NCI-H1436 (cell line): ENCODE measurements around the gene GPR15.

Experiments
- DNase-seq: peaks from one replicate; lab custom pipeline; 2025; lab: John Stamatoyannopoulos, UW

Gene GPR15

GRCh38 chr3:98531622-98532274, at the start of gene GPR15:
GPR15 (plus strand) TSS chr3:98531978; CDS start chr3:98532034, 56 bp downstream.
- DNase-seq = no peak

DNA sequence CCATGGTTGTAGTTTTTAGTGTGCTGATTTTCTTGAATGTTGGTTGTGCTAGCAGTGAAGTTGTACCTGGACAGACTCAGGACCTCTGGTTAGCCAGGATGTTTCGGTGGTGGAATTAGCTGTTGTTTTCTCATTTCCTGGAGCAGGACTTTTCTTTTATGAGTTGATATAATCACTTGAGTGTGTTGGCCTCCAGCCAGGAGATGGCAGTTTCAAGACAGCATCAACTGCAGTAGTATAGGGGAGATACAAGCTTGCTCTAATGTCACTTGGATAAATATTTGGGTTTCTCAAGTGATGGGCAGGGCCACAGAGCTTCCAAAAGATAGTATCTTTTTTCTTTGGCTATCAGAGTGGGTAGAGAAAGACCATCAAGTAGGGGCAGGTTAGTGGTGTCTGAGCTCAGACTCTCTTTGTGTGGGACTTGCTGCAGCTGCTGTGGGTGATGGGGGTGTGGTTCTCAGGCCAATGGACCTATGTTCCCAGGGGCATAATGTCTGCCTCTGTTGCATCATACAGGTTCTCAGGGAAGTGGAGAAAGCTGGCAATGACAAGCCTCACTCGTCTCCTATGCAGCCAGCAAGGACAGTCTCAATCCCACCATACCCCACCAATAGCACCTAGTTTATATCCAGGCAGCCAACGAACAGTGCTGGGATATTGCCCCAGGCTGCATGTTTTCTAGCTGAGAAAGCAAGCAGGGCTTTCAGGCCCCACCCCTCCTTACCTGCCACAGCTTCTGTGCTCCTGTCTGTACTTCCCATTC, 48.9 kb upstream of the GPR15 start:
- DNase-seq = no peak

DNA sequence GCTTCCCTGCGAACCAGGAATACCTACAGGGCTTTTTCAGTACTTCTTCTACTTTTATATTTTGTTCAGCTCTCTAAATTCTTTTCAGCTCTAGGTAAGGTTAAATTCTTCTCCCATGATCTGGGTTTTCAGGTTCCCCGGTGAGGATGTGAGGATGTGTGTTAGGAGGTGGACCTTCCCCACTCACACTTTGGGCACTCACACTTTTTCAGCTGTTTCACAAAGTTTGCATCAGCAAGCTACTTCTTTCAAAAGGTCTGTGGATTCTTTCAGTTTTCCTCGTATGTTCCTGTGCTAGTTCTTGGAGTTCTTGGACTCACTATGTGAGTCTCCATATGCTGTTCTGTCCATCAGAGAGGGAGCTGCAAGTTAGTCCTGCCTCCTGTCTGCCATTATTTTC, 48.2 kb upstream of the GPR15 start:
- DNase-seq = no peak

DNA sequence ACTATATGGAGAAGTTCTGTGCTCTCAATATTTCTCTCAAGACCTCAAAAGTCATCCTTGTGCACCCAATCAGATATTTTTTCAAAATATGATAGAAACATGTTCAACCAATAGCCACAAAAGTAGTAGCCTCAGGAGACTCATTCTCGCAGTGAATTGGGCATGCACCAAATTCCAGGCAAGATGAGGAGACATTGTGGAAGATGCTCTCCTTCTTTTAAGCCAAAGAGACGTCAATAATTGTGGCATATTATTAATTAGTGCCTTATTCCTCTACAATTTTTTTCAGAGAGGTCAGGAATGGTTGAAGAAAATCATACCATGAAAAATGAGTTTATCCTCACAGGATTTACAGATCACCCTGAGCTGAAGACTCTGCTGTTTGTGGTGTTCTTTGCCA, 34.4 kb upstream of the GPR15 start, which contains the start of gene OR5K2:
OR5K2 (plus strand) TSS at position 301 of the 400 bp plus-strand sequence; CDS start at position 301, 0 bp downstream.
- no peak for DNase-seq

DNA sequence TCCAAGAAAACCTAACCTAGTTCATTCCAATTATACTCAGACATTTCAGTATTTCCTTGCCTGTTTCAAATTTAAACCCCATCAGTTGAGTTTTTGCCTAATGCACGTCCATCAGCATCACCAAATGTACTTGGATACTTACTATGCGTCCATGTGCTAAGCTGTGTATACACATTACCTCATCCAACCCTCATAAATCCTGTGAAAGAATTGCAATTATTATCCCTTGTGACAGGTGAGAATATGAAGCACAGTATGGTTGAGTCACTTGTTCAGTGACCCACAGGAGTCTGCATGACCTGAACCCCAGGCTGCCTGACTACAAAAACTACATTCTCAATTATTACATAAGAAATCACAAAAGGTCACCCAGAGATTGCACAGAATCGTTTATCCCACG, 31.8 kb upstream of the GPR15 start:
- DNase-seq = no peak

DNA sequence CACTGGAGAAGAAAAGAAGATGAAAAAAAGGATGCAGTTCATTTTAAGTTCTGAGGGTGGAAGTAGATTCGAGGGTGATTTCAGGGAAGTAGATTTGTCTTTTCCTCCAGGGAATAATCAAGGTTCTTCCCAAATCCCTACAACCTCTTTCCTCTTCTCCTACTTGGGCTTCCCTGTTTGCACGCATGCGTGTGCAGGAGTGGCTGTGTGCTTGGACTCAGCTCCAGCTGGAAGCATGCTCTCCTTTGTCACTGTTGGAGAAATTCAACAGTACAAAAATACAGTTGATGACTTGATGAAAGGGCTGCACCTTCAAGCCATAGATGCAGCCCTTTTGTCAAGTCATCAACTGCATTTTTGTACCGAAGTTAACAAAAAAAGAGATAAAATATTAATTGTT, 30.5 kb upstream of the GPR15 start:
- no peak for DNase-seq

- DNase-seq = no peak
Observed at GRCh38 chr3:98501863-98502576, 29.8 kb upstream of the GPR15 start.

DNA sequence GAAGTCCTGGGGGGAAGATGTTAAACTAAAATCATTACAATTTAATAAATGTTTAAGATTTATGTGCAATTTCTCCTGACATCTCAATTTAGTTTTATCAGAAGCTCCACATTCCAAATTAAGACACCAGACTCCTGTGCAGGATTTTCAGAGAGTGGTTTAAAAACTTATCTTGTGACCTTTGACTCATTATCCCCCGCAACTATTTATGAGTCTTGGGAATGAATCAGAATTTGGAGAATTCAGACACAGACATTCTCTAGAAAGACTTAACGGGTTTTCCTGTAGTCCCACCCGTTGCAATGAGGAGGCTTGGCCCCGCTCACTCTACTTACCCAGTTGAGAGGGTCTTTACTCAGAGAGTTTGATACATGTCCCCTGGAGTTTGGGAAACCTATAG, 27.2 kb upstream of the GPR15 start:
- no peak for DNase-seq

- DNase-seq = no peak
Observed at GRCh38 chr3:98508582-98508981, 23.2 kb upstream of the GPR15 start.

DNA sequence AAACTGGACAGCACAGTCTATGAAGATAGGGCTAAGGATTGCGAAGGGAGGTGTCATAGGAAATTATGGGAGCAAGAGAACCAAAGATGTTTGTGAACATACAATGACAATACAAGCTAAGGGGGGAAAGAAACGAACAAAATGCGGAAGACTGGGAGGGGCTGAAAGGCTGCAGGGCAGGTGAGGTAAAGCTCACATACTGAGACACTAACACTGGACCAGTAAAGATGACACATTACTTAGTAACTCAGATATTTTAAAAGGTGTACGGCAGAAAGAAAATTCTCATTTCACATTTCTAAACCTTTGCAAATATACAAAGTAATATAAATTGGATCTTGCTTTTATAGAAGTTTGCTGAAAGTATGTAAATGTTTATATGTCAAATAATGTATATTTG, 19.2 kb upstream of the GPR15 start:
- DNase-seq = no peak

DNA sequence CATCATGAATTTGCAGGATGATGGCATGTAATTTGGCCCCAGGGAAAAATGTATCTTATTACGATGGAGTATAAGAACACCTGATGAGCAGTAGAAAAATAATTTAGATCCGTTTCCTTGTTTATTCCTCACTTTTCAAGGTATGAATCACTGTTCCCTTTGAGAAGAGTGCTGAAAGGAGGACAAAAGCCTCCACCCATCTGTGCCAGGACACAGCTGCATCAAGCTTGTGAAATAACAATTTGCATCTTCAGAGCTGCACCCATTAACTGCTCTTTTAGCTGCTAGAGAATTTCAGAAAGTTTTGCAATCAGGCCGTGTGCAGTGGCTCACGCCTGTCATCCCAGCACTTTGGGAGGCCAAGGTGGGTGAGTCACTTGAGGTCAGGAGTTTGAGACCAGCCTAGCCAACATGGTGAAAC, 18.7 kb upstream of the GPR15 start:
- no peak for DNase-seq

- DNase-seq = no peak
Observed at GRCh38 chr3:98513736-98514135, 18.0 kb upstream of the GPR15 start.

DNA sequence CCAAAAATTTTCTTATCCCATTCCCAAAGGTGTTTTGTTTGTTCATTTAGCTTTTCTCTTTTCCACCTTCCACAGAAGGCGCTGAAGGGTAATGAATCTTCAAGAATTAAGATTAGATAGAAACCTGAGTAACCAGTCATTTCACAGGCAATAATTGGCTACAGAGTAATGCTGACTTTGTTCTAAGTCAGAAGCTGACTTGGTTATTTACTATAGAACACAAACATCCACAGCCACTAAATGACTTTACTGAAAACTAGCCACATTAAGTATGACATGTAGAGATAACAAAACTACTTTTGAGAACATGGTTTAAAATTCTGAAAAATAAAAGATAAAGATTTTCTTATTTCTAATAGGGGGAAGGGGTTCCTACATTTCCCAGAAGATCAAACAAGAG, 16.8 kb upstream of the GPR15 start:
- DNase-seq = no peak

DNA sequence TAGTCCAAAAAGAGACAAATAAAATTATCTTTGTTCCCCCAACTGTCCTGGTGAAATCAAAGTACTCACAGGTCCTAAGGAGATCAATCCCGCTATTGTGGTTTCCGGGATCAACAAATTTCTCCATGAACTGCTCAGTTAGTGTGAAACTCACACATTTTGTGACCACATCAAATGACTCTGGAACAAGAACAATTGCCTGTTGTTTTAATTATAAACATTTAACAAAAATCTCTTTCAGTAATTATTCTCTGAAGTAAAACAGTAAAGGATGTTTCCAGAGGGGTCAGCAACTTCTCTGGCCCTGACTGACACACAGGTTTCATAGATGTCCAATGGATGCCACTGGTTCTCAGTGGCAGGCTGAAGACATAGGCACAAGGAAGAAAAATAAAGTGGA, 13.0 kb upstream of the GPR15 start:
- no peak for DNase-seq

DNA sequence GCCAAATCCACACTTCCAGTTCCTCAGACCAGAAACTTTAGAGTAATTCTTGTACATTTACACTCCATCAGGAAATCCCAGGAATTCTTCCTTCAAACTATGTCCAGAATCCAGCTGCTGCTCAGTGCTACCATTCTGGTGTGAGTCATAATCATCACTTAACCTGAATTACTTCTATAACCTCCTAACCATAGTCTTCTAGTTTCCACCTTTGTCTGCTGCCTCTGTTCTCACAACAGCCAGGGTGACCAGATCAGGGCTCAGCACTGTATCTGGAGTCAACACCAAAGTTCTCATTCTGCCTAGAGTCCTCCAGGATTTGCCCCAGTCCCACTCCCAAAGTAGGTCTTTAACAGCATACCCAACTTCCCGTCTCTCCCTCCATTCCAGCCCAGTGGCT, 12.4 kb upstream of the GPR15 start:
- DNase-seq = no peak

- no peak for DNase-seq
Observed at GRCh38 chr3:98521897-98522543, 9.8 kb upstream of the GPR15 start.

DNA sequence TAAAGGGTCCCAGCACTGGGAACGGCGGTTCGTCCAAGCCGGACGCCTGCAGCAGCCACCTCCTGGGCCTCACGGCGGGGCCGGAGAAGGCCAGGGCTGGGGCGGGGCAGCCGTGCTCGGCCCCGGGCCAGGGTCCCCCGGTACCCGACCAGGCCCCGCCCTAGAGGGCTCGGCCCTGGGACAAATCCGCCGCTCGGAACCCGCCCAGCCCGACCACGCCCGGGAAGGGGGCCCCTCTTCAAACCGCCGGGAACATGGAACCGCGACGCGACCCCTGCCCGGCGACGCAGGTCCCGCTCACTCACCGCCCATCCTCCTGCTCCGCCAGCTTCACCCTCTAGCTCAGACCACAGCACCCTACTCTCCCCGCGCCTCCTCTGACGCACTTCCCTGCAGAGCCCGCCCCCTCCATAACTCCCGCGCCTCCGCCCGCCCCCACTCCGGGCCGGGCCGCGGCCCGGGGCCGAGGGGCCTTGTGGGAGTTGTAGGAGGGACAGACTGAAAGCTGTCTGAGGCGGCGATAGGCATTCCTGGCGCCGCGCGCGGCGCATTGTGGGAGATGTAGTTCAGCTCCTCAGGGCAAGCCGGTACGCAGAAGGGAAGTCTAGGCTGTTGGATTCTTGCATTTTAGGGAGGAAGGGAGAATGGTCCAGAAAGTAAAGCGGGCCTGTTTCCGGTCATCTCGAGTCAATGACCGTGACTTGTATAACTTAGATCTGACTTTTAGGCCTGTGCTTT, 9.1 kb upstream of the GPR15 start, which contains the start of gene CLDND1:
CLDND1 (minus strand) TSS at position 359 of the 738 bp plus-strand sequence. CDS start 1,478 bp downstream, outside the sequence.
- peak; percentile 97 for DNase-seq

- no peak for DNase-seq
Observed at GRCh38 chr3:98525494-98525893, 6.3 kb upstream of the GPR15 start.

DNA sequence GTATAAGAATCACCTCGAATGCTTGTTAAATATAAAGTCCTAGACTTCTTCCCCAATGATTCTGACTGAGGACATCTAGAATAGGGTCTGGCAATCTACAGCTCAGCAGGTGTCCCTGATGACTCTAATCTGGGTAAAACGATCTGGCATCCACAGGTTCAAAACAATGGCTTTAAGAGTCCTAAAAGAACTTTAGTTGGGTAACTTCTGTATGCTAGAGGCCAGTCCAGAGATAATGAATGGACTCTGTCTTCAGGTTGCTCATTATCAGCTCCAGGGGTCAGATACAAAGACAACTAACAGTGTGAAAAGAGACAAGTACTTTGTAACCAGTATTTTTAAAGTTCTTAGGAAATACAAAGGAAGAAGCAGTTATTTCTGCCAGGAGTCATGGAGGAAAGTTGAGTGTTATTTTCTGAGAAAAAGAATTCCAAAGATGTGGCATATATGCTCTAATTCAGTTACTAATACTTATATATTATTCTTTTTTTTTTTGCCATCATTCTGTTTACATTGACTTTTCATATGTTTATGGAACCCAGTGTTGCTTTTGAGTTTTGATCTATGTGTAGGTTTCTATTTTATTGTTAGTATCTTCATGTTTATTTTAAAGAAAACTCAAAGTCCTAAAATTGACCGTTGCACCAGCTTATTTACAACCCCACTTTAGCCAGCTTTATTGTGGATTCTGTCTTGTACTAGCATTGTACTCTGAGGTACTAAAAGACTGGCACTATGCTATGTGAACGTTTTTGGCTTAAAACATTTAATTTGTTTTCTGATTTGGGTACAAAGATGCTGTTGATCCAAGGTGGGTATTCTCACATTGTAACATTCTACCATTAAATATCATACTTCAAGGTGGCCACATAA, 3.1 kb upstream of the GPR15 start:
- DNase-seq = no peak

GRCh38 chr3:98529856-98530459, 1.8 kb upstream of the GPR15 start:
- no peak for DNase-seq
